Measurements from ENCODE around the gene TCF7L2.

Gene TCF7L2

GRCh38 chr10:113177936-113178335 is 227.9 kb downstream of the TCF7L2 start:
- ATAC-seq = no peak
- TF ChIP-seq PATZ1 (CRISPR knock-in tag; IDR thresholded peaks at IDR 0.05; ENCODE audit: borderline replicate concordance) = no peak
- no peak for TF ChIP-seq CSDC2 (CRISPR knock-in tag; IDR thresholded peaks at IDR 0.05)
- no peak for TF ChIP-seq ISL1 (CRISPR knock-in tag; IDR thresholded peaks at IDR 0.05)
- no peak for TF ChIP-seq PPARA (CRISPR knock-in tag; IDR thresholded peaks at IDR 0.05; ENCODE audit: borderline replicate concordance)
- no peak for TF ChIP-seq ZC3H10 (CRISPR knock-in tag; IDR thresholded peaks at IDR 0.05)
- no peak for TF ChIP-seq ZNF8 (CRISPR knock-in tag; IDR thresholded peaks at IDR 0.05)
- no peak for TF ChIP-seq ZFP30 (CRISPR knock-in tag; IDR thresholded peaks at IDR 0.05)
- TF ChIP-seq ZNF565 (CRISPR knock-in tag; conservative IDR thresholded peaks at IDR 0.05; ENCODE audit: low read depth) = no peak
- TF ChIP-seq RARB (CRISPR knock-in tag; IDR thresholded peaks at IDR 0.05) = no peak
- no peak for TF ChIP-seq BACH2 (CRISPR knock-in tag; IDR thresholded peaks at IDR 0.05; ENCODE audit: borderline replicate concordance)
- no peak for TF ChIP-seq TOX (CRISPR knock-in tag; IDR thresholded peaks at IDR 0.05; ENCODE audit: borderline replicate concordance)
- TF ChIP-seq CSRNP3 (CRISPR knock-in tag; IDR thresholded peaks at IDR 0.05) = no peak
- TF ChIP-seq CREB5 (CRISPR knock-in tag; IDR thresholded peaks at IDR 0.05; ENCODE audit: low read depth) = no peak
- TF ChIP-seq ARNTL (CRISPR knock-in tag; IDR thresholded peaks at IDR 0.05; ENCODE audit: borderline replicate concordance, low read depth) = no peak
- TF ChIP-seq GLIS3 (CRISPR knock-in tag; IDR thresholded peaks at IDR 0.05) = no peak
- TF ChIP-seq SNAI2 (CRISPR knock-in tag; IDR thresholded peaks at IDR 0.05) = no peak
- TF ChIP-seq ZNF70 (CRISPR knock-in tag; IDR thresholded peaks at IDR 0.05) = no peak
- TF ChIP-seq, protein P1, sequence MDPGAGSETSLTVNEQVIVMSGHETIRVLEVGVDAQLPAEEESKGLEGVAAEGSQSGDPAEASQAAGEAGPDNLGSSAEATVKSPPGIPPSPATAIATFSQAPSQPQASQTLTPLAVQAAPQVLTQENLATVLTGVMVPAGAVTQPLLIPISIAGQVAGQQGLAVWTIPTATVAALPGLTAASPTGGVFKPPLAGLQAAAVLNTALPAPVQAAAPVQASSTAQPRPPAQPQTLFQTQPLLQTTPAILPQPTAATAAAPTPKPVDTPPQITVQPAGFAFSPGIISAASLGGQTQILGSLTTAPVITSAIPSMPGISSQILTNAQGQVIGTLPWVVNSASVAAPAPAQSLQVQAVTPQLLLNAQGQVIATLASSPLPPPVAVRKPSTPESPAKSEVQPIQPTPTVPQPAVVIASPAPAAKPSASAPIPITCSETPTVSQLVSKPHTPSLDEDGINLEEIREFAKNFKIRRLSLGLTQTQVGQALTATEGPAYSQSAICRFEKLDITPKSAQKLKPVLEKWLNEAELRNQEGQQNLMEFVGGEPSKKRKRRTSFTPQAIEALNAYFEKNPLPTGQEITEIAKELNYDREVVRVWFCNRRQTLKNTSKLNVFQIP (CRISPR knock-in tag; IDR thresholded peaks at IDR 0.05; ENCODE audit: borderline replicate concordance, low read depth) = no peak
- TF ChIP-seq TCF4 (CRISPR knock-in tag; IDR thresholded peaks at IDR 0.05; ENCODE audit: borderline replicate concordance) = no peak
- no peak for TF ChIP-seq ZFP3 (CRISPR knock-in tag; IDR thresholded peaks at IDR 0.05)

DNA sequence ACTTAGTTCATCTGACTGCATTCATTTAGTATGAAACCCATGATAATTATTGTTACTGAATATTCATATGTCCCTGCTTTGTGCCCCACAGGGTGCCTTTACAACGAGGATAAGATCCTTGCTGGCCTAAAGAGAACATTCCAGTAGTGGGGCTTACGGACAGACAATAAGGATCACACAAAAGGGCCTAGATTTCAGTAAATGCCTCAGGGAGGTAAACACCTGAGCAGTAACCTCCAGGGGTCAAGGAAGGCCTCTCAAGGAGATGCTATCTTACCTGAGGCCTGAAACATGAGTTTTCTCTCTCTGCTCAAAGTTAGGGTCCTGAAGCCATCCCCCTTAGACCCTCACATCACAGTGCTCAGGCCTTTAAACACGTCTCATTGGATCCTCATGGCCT is 228.7 kb downstream of the TCF7L2 start:
- no peak for ATAC-seq

More for the DNA sequence above, 228.7 kb downstream of the TCF7L2 start:
- TF ChIP-seq, protein P1 (CRISPR knock-in tag; IDR thresholded peaks at IDR 0.05; ENCODE audit: borderline replicate concordance, low read depth) = no peak
- TF ChIP-seq CSDC2 (CRISPR knock-in tag; IDR thresholded peaks at IDR 0.05) = no peak
- TF ChIP-seq ZFP3 (CRISPR knock-in tag; IDR thresholded peaks at IDR 0.05) = no peak
- no peak for TF ChIP-seq ISL1 (CRISPR knock-in tag; IDR thresholded peaks at IDR 0.05)
- TF ChIP-seq GLIS3 (CRISPR knock-in tag; IDR thresholded peaks at IDR 0.05) = no peak
- no peak for TF ChIP-seq ZNF565 (CRISPR knock-in tag; conservative IDR thresholded peaks at IDR 0.05; ENCODE audit: low read depth)
- TF ChIP-seq RARB (CRISPR knock-in tag; IDR thresholded peaks at IDR 0.05) = no peak
- no peak for TF ChIP-seq TSHZ2 (CRISPR knock-in tag; IDR thresholded peaks at IDR 0.05)
- TF ChIP-seq ZNF8 (CRISPR knock-in tag; IDR thresholded peaks at IDR 0.05) = no peak
- no peak for TF ChIP-seq CREB5 (CRISPR knock-in tag; IDR thresholded peaks at IDR 0.05; ENCODE audit: low read depth)
- no peak for TF ChIP-seq TCF4 (CRISPR knock-in tag; IDR thresholded peaks at IDR 0.05; ENCODE audit: borderline replicate concordance)
- no peak for TF ChIP-seq PPARA (CRISPR knock-in tag; IDR thresholded peaks at IDR 0.05; ENCODE audit: borderline replicate concordance)
- TF ChIP-seq OSR1 (CRISPR knock-in tag; IDR thresholded peaks at IDR 0.05) = no peak
- no peak for TF ChIP-seq ZFP30 (CRISPR knock-in tag; IDR thresholded peaks at IDR 0.05)
- no peak for TF ChIP-seq ZC3H10 (CRISPR knock-in tag; IDR thresholded peaks at IDR 0.05)
- TF ChIP-seq CSRNP3 (CRISPR knock-in tag; IDR thresholded peaks at IDR 0.05) = no peak
- no peak for TF ChIP-seq TOX (CRISPR knock-in tag; IDR thresholded peaks at IDR 0.05; ENCODE audit: borderline replicate concordance)
- TF ChIP-seq SNAI2 (CRISPR knock-in tag; IDR thresholded peaks at IDR 0.05) = no peak
- no peak for TF ChIP-seq ESRRG (CRISPR knock-in tag; IDR thresholded peaks at IDR 0.05)

Measured in SK-N-SH treated with all-trans-retinoic acid at 6 μM for 48 hours (cell line).